ENCODE data around the gene ARID1B.
A peak's percentile ranks its signal among the peaks of the same experiment; 100 is the strongest.

ARID1B gene

GRCh38 chr6:156776840-156777576 lies at the start of gene ARID1B:
TSS of gene ARID1B (plus strand) at chr6:156777378. CDS start at chr6:156777681, 303 bp downstream.
- peak; percentile 46 to 61 (median 55) for DNase-seq (ENCODE audit: low read depth in 3 of 3, low spot score in 1 of 3)

DNA sequence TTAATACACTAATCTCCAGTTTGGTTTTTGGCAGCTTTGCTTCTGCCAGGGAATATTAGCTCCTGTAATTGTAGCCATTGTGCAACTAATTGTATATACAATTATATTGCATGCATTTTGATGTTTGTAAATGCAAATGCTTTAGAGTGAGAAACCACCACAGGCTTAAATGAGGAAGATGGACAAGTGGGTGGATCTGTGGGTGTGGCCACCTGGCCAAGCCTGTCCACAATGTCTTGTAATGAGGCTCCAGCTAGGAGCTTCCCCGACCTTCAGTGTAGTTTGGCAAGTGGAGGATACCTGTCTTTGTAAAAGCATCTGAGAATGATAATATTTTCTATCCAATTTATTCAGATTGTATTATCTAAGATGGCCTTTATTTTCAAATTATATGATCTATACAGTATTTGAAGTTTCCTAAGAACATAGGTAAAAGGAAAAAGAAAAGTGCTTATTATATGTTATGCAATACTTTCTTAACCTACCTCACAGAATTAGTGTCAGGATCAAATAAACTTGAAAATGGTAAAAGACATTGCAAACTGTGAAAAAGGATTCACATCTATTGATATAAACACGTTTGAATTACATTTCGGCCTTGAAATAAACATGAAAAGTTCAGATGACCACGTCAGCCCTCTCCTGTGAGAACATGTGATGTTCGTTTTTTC lies 49.3 kb upstream of the ARID1B start:
- no peak for DNase-seq (ENCODE audit: low read depth in 3 of 3, low spot score in 1 of 3)

- DNase-seq (ENCODE audit: low read depth in 3 of 3, low spot score in 1 of 3) = no peak
These were observed 47.9 kb upstream of the ARID1B start for GRCh38 chr6:156729248-156729647.

DNA sequence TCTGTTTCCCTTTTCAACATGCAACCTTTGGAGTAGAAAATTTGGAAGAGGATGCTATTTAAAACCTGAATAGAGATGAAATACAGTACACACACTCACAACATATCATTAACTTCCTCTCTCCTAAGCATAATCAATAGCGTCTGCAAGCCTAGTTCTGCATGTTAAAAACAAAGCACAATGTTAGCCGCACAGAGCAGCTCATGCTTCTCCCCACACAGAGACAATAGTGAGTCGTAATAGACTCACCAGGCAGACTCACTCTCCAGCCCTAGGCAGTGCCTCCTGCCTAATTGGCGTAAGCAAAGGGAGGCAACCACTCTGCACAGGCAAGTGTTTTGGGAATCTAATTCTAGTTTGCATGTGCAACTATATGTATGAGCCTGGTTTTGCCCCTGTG lies 45.8 kb upstream of the ARID1B start:
- no peak for DNase-seq (ENCODE audit: low read depth in 3 of 3, low spot score in 1 of 3)

DNA sequence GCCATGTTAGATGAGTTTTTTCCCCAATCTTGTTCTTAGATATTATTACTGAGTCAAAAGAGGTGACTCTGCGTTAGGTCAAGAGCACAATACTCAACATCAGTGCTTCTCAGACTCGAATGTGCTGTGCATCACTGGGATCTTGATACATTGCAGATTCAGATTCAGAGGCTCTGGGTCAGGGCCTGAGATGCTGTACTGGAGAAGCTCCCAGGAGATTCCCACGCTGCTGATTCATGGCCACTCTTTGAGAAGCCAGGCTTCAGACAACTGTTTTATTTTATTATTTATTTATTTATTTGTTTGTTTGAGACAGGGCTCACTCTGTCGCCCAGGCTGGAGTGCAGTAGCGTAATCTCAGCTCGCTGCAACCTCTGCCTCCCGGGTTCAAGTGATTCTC lies 41.4 kb upstream of the ARID1B start:
- DNase-seq (ENCODE audit: low read depth in 3 of 3, low spot score in 1 of 3) = no peak

DNA sequence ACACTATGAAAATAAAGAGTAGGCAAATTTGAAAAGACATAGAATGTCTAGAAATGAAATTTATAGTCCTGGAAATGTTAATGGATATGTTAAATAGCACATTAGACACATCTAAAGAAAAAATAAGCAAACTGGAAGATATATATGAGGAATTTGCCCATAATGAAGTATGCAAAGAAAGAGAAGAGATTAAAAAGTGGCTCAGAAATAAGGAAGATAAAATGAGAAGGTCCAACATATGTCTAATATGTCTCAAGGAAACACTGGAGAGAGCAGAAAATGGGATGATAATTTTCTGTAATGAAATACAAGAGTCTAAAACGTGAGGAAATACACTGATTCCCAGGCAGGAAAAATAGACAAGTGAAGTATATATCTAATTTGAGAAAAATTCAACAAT lies 36.6 kb upstream of the ARID1B start:
- DNase-seq (ENCODE audit: low read depth in 3 of 3, low spot score in 1 of 3) = no peak

DNA sequence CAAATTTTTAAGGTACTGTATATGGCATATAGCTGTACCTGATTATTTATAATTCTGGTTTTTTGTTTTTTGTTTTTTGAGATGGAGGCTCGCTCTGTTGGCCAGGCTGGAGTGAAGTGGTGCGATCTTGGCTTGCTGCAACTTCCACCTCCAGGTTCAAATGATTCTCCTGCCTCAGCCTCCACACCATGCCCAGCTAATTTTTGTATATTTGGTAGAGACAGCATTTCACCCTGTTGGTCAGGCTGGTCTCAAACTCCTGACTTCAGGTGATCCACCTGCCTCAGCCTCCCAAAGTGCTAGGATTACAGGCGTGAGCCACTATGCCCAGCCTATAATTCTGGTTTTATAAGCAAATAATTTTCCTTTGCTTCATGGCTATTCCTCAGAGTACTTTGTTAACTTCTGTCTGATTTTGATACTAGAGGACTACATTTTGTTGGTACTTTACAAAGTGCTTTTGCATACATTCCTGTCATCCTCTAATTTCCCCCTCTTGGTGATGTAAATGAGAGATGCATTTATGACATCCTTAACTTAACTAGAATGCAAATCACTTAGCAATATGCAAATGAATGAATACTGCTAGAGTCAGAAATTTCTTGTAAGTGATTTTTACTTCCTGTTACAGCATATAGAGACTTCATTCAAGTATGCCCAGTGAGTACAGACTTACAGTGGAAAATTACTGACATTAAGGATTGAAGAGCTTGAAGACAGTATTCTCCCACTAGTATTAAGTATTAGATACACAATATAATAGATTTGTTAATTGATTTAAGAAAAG lies 35.7 kb upstream of the ARID1B start:
- DNase-seq (ENCODE audit: low read depth in 3 of 3, low spot score in 1 of 3) = no peak

- DNase-seq (ENCODE audit: low read depth in 3 of 3, low spot score in 1 of 3) = no peak
These were observed 29.5 kb upstream of the ARID1B start for GRCh38 chr6:156747715-156748114.

DNA sequence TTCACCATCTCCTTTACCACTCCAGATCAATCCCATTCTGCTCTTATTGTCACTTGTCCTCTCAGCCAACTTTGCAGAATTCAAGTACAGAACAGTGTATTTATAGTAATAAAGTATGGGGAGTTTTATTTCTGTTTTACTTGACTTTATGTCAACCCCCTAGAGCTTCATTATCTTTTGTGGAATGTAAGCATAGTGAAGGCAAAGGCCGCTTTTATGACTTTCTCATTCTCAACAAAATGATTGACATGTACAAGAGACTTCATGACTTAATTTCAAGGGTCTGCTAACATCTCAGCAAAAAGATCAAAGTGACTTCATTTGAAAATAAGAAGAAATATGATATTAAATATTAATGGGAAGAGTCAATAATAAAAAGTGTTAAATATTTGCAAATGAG lies 28.7 kb upstream of the ARID1B start:
- no peak for DNase-seq (ENCODE audit: low read depth in 3 of 3, low spot score in 1 of 3)

DNA sequence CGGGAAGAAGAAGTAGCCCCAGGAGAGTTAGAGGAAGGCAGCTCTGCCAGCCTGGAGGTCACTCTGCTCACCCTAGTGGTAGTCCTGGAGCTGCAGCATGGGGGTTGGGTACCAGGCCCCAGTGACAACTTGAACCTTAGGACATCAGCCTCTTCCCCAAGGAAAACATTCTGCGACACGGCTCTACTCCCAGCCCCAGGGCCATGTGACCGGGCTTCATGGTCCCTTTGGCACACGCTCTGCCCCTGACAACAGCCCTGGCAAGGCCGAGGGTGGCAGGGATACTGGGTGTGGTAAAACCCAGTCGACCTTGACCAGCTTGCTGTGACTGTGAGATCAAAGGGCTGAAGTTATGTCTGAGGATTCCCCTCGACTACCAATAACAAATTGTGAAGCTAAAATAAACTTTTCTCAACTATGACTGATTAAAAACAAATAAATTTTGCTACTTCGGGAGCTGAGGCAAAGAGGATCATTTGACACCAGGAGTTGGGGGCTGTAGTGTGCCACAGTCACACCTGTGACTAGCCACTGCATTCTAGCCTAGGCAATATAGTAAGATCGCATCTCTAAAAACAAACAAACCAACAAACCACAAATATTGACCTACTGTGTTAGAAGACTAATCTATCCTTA lies 24.4 kb upstream of the ARID1B start:
- DNase-seq (ENCODE audit: low read depth in 3 of 3, low spot score in 1 of 3) = no peak

- DNase-seq (ENCODE audit: low read depth in 3 of 3, low spot score in 1 of 3) = no peak
These were observed 20.3 kb upstream of the ARID1B start for GRCh38 chr6:156756630-156757610.

DNA sequence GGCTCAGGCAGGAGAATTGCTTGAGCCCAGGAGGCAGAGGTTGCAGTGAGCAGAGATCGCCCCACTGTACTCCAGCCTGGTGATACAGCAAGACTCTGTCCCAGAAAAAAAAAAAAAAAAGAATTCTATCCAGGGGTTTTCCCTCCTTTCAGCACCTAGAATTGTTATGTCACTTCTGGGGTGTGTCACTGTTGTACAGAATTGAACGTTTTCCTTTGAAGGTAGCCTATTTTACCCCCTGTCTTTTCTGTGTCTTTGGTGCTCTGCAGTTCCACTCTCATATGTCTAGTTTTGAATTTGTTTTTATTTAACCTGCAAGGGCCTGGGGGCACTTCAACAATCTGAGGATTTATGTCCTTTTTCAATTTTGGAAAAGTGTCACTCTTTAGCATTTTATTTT lies 19.3 kb upstream of the ARID1B start:
- DNase-seq (ENCODE audit: low read depth in 3 of 3, low spot score in 1 of 3) = no peak

GRCh38 chr6:156760377-156760776 lies 16.8 kb upstream of the ARID1B start:
- DNase-seq (ENCODE audit: low read depth in 3 of 3, low spot score in 1 of 3) = no peak

GRCh38 chr6:156762547-156762946 lies 14.6 kb upstream of the ARID1B start:
- no peak for DNase-seq (ENCODE audit: low read depth in 3 of 3, low spot score in 1 of 3)

DNA sequence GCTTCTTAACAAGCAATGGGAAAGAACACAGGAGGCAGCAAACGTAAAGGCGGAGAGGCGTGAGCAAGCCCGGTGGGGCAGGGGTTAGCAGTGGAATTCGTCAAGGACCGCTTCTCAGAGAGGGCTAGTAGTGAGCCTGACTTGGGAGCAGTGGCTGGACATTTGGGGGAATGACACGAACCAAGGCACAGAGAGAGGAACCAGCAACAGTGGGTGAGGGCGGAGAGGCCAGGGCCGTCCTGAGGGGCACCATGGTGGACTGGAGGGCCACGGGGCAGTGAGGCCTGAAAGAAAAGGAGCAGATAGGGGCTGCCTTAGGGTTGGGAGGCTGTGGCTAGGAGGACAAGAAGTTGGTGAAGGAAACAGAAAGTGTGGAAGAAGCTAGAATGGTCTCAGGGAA lies 12.1 kb upstream of the ARID1B start:
- DNase-seq (ENCODE audit: low read depth in 3 of 3, low spot score in 1 of 3) = no peak

DNA sequence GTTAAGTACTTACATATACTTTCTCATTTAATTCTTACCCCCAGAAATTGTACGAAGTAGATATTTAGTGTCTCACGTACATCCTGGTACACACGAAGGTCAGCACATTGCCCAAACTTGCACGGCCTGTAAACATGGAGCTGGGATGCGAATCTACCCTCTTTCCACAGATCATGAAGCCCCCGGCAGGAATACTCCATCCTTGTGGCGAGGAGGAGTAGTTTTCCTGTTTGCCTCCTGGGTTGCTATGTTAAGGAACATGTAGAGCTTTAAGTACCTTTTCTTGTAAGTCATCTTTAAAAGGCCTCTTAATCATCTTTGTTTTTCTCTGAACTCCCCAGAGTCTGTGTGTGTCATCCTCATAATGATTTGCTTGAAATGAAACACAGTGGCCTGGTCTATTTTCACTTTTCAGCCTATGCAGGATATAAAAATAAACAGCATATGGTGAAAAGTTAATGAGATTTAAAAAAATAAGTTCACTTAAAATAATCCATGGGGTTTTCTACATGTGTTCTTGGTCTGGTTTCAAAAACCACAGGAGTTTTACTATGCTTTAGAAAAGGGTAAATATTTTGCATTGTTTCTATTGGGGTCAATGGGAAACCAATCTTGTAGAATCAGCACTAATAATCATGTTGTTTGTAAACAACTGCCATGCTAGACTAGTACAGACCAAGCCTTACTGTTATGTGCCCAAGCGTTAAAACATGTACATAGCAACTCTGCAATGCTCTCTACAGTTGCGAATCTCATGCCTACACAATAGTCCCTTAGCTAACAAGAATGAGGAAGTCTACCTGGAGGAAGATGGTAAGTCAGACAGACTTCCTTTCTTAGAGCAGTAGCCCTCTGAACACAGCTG lies 9.3 kb upstream of the ARID1B start:
- no peak for DNase-seq (ENCODE audit: low read depth in 3 of 3, low spot score in 1 of 3)

GRCh38 chr6:156771047-156771446 lies 6.1 kb upstream of the ARID1B start:
- no peak for DNase-seq (ENCODE audit: low read depth in 3 of 3, low spot score in 1 of 3)

GRCh38 chr6:156771761-156772160 lies 5.4 kb upstream of the ARID1B start:
- DNase-seq (ENCODE audit: low read depth in 3 of 3, low spot score in 1 of 3) = no peak

DNA sequence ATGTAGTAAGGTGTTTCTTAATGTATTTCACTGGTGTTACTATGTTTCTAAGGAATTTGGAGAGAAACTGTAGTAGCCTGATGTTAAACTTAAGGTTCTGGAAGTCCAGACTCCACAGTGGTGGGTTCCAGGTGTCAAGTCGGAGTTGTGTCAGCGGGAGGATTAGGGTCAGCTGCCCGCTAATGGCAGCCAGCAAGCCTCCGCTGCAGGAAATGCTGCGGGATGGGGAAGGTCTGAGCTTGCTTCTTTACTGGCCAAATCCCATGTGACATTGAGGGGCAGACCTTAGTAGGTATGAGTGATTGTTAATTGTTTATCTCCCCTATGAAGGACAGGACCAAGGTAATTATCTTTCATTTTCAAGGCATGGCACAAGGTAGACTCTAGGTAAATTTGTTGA lies 3.7 kb upstream of the ARID1B start:
- no peak for DNase-seq (ENCODE audit: low read depth in 3 of 3, low spot score in 1 of 3)
